Neutrophil (primary cell): ENCODE measurements around the gene CD300C.

Source experiments
- H3K27ac ChIP-seq: fragments of 200-600 bp; sonication (generic); 2 replicates; pipeline ENCODE4 v1.5.1; 2016; ENCODE audit warnings: mild to moderate bottlenecking, moderate library complexity
- H3K27me3 ChIP-seq: fragments of 200-600 bp; sonication (generic); 2 replicates; pipeline ENCODE4 v1.6.0; 2016; ENCODE audit warnings: mild to moderate bottlenecking
- H3K36me3 ChIP-seq: fragments of 200-600 bp; sonication (generic); 2 replicates; pipeline ENCODE4 v1.5.1; 2017
- H3K4me1 ChIP-seq, 2 experiments: fragments of 200-600 bp in 1 of 2; sonication (generic) in 1 of 2; 1 replicate in 1 of 2; 2 replicates in 1 of 2; pipeline versions ENCODE4 v1.5.1 to v1.6.1; 2013 to 2016; ENCODE audit warnings: low read depth in 1 of 2, low read length in 1 of 2, mild to moderate bottlenecking in 1 of 2, moderate library complexity in 1 of 2; ENCODE audit not compliant: control insufficient read depth in 1 of 2, insufficient read depth in 1 of 2
- H3K4me3 ChIP-seq, 2 experiments: fragments of 200-600 bp in 1 of 2; sonication (generic) in 1 of 2; 1 replicate in 1 of 2; 2 replicates in 1 of 2; pipeline ENCODE4 v1.5.1; 2013 to 2016; ENCODE audit warnings: low read depth in 1 of 2, low read length in 1 of 2, mild to moderate bottlenecking in 1 of 2, moderate library complexity in 1 of 2
- H3K9me3 ChIP-seq: fragments of 200-600 bp; sonication (generic); 2 replicates; pipeline ENCODE4 v1.5.1; 2016
- CTCF ChIP-seq: fragments of 200-600 bp; sonication (generic); IDR thresholded peaks from 2 replicates; pipeline ENCODE4 v1.5.1; 2016; ENCODE audit warnings: antibody characterized with exemption

Gene CD300C

GRCh38 chr17:74527756-74528155 lies 18.2 kb downstream of the CD300C start:
- Histone ChIP-seq H3K36me3 (peaks cover 26% of the 10 kb centered on the region), H3K4me1 (peaks cover 98 to 99% of the 10 kb centered on the region in 2 experiments), H3K27me3 (no peaks in the 10 kb centered on the region), H3K4me3 (peak overlapping the region; percentile 41 to 76), H3K9me3 (no peaks in the 10 kb centered on the region), H3K27ac (peak overlapping the region; percentile 100)
- TF ChIP-seq CTCF: no peak

GRCh38 chr17:74527081-74527480 lies 18.8 kb downstream of the CD300C start:
- Histone ChIP-seq H3K4me1 (peaks cover 100% of the 10 kb centered on the region in 2 experiments), H3K9me3 (no peaks in the 10 kb centered on the region), H3K4me3 (peak overlapping the region in 1 of 2 experiments; percentile 76), H3K27ac (peak overlapping the region; percentile 100), H3K27me3 (no peaks in the 10 kb centered on the region), H3K36me3 (peaks cover 31% of the 10 kb centered on the region)
- TF ChIP-seq CTCF: no peak

- peaks cover 31% of the 10 kb centered on the region for H3K36me3 ChIP-seq
- H3K4me1 ChIP-seq: peaks cover 100% of the 10 kb centered on the region in 2 experiments
- H3K27ac ChIP-seq: peak overlapping the region; percentile 100
- H3K27me3 ChIP-seq: no peaks in the 10 kb centered on the region
- H3K9me3 ChIP-seq: no peaks in the 10 kb centered on the region
- TF ChIP-seq CTCF: no peak
- peak overlapping the region in 1 of 2 experiments; percentile 76 for H3K4me3 ChIP-seq
Measured at GRCh38 chr17:74526681-74527080, 19.2 kb downstream of the CD300C start.

- Histone ChIP-seq H3K9me3 (no peaks in the 10 kb centered on the region), H3K27me3 (no peaks in the 10 kb centered on the region), H3K36me3 (peaks cover 31% of the 10 kb centered on the region), H3K4me3 (peak overlapping the region in 1 of 2 experiments; percentile 76), H3K27ac (peak overlapping the region; percentile 100), H3K4me1 (peaks cover 100% of the 10 kb centered on the region in 2 experiments)
- TF ChIP-seq CTCF: no peak
Measured at GRCh38 chr17:74525781-74526288, 20.1 kb downstream of the CD300C start.

GRCh38 chr17:74525465-74525725 lies 20.5 kb downstream of the CD300C start:
- no peaks in the 10 kb centered on the region for H3K27me3 ChIP-seq
- peaks cover 100% of the 10 kb centered on the region in 2 experiments for H3K4me1 ChIP-seq
- no peak for TF ChIP-seq CTCF
- H3K9me3 ChIP-seq: no peaks in the 10 kb centered on the region
- H3K27ac ChIP-seq: peak overlapping the region; percentile 100
- H3K4me3 ChIP-seq: peak overlapping the region in 1 of 2 experiments; percentile 16
- H3K36me3 ChIP-seq: peaks cover 31% of the 10 kb centered on the region
